HL-60 (cell line): Measurements from ENCODE around the gene FMN1.

Experiments used
- DNase-seq, 2 experiments: peaks; one replicate each; pipeline ENCODE4 v3.0.0-alpha.2; 2010 to 2020; ENCODE audit warnings: low read depth in 1 of 2, low spot score in 1 of 2
- H3K27ac ChIP-seq: fragments of 250-450 bp; sonication (Bioruptor Pico); replicated peaks from 2 replicates; pipeline ENCODE4 v1.5.1; 2020; ENCODE audit warnings: mild to moderate bottlenecking, moderate library complexity
- H3K27me3 ChIP-seq: fragments of 250-450 bp; sonication (Bioruptor Pico); 2 replicates; pipeline ENCODE4 v1.5.1; 2021; ENCODE audit warnings: mild to moderate bottlenecking, moderate library complexity; ENCODE audit not compliant: insufficient read depth, poor library complexity, severe bottlenecking
- H3K4me3 ChIP-seq: replicated peaks from 2 replicates; pipeline ENCODE4 v1.5.1; 2011; ENCODE audit warnings: mild to moderate bottlenecking, control low read depth, low read length; ENCODE audit not compliant: insufficient read depth
- CTCF ChIP-seq: IDR thresholded peaks from one replicate; pipeline ENCODE4 v1.5.1; 2011; ENCODE audit warnings: low read length, control low read depth, inconsistent platforms; ENCODE audit not compliant: insufficient read depth
- GABPA ChIP-seq: IDR thresholded peaks from 2 replicates; pipeline ENCODE4 v1.6.1; 2012; ENCODE audit warnings: low read depth
- POLR2AphosphoS5 ChIP-seq: IDR thresholded peaks from 2 replicates; pipeline ENCODE4 v1.6.1; 2012; ENCODE audit warnings: low read depth
- REST ChIP-seq: IDR thresholded peaks from 2 replicates; pipeline ENCODE4 v1.6.1; 2012; ENCODE audit warnings: low read depth; ENCODE audit not compliant: insufficient replicate concordance
- SPI1 ChIP-seq: IDR thresholded peaks from 2 replicates; pipeline ENCODE4 v1.6.1; 2012; ENCODE audit warnings: low read depth, mild to moderate bottlenecking, borderline replicate concordance

Gene FMN1

GRCh38 chr15:32796856-32797255, 397.7 kb downstream of the FMN1 start:
- H3K27me3 ChIP-seq = peaks cover 5% of the 10 kb centered on the region
- H3K27ac ChIP-seq = no peak overlapping the region
- no peak for TF ChIP-seq SPI1
- no peak for TF ChIP-seq GABPA
- TF ChIP-seq CTCF = no peak
- no peak for TF ChIP-seq POLR2AphosphoS5
- no peak for TF ChIP-seq REST

GRCh38 chr15:32794973-32795372, 399.5 kb downstream of the FMN1 start:
- TF ChIP-seq GABPA (no peak), CTCF (no peak), REST (no peak), SPI1 (no peak), POLR2AphosphoS5 (no peak)
- Histone ChIP-seq H3K4me3 (no peak overlapping the region), H3K27me3 (peaks cover 5% of the 10 kb centered on the region), H3K27ac (no peak overlapping the region)
- no peak for DNase-seq

More at GRCh38 chr15:32796856-32797255, 397.7 kb downstream of the FMN1 start:
- no peak overlapping the region for H3K4me3 ChIP-seq
- no peak for DNase-seq

- H3K27ac ChIP-seq = no peak overlapping the region
- DNase-seq = no peak
- no peak overlapping the region for H3K4me3 ChIP-seq
- no peak for TF ChIP-seq POLR2AphosphoS5
- TF ChIP-seq GABPA = no peak
- no peak for TF ChIP-seq REST
- no peak for TF ChIP-seq CTCF
- no peak for TF ChIP-seq SPI1
- H3K27me3 ChIP-seq = no peaks in the 10 kb centered on the region
These were observed 402.1 kb downstream of the FMN1 start for GRCh38 chr15:32792436-32792835.
